B cell (primary cell): Measurements from ENCODE around the gene BSDC1. TPM values are rescaled to one million over a fixed set of nuclear protein-coding genes. Genes with fewer than 3 reads are reported as not detected.

Experiments used
- ATAC-seq: fragments of 200-7000 bp; cut with Tn5 transposase; one replicate; pipeline ENCODE4 v1.10.0; 2021; ENCODE audit warnings: low read depth, mild to moderate bottlenecking, moderate number of reproducible peaks, moderate library complexity
- CTCF ChIA-PET: fragments of 350-600 bp; sonication (Branson Sonifier 250); formaldehyde crosslinking; loops from one replicate; lab custom pipeline; 2021; ENCODE audit warnings: antibody characterized with exemption, inconsistent platforms; lab: Charles Lee
- POLR2A ChIA-PET: fragments of 350-600 bp; sonication (Branson Sonifier 250); formaldehyde crosslinking; loops from one replicate; lab custom pipeline; 2021; ENCODE audit warnings: antibody characterized with exemption; lab: Charles Lee
- DNase-seq: peaks from one replicate; pipeline ENCODE4 v3.0.0; 2013
- H2AFZ ChIP-seq: 2 replicates; pipeline ENCODE4 v1.6.1; 2012; ENCODE audit warnings: mild to moderate bottlenecking, low read depth, low read length; ENCODE audit not compliant: insufficient read depth, poor library complexity, severe bottlenecking
- H3K27ac ChIP-seq, 2 donors: 1 replicate in 1 of 2; 2 replicates in 1 of 2; pipeline ENCODE4 v1.5.1; 2012 to 2013; ENCODE audit warnings: low read length in 2 of 2, mild to moderate bottlenecking in 2 of 2, moderate library complexity in 1 of 2
- H3K27me3 ChIP-seq, 4 experiments: fragments of 200-600 bp in 1 of 4; sonication (generic) in 1 of 4; replicated peaks in 1 of 4; 1 replicate in 2 of 4; 2 replicates in 2 of 4; pipeline versions ENCODE4 v1.6.1 to v1.7.0; 2013 to 2016; ENCODE audit warnings: low read length in 3 of 4, mild to moderate bottlenecking in 2 of 4, mixed read lengths in 1 of 4, moderate library complexity in 1 of 4; ENCODE audit not compliant: insufficient read depth in 4 of 4, control insufficient read depth in 3 of 4; ENCODE audit errors: control extremely low read depth in 1 of 4
- H3K36me3 ChIP-seq, 2 experiments: replicated peaks in 1 of 2; 1 replicate in 1 of 2; 2 replicates in 1 of 2; pipeline versions ENCODE4 v1.6.1 to v1.7.1; 2013; ENCODE audit warnings: low read length in 1 of 2; ENCODE audit not compliant: insufficient read depth in 2 of 2, control insufficient read depth in 1 of 2; ENCODE audit errors: control extremely low read depth in 1 of 2, extremely low read depth in 1 of 2
- H3K4me1 ChIP-seq, 2 donors: fragments of 200-600 bp in 1 of 2; sonication (generic) in 1 of 2; 1 replicate in 1 of 2; 2 replicates in 1 of 2; pipeline versions ENCODE4 v1.5.1 to v1.6.1; 2013 to 2017; ENCODE audit warnings: low read length in 2 of 2; ENCODE audit not compliant: control insufficient read depth in 2 of 2, insufficient read depth in 2 of 2
- H3K4me2 ChIP-seq: replicated peaks from 2 replicates; pipeline ENCODE3; 2012; ENCODE audit warnings: mild to moderate bottlenecking, low read depth, low read length; ENCODE audit not compliant: poor library complexity, severe bottlenecking
- H3K4me3 ChIP-seq, 5 experiments: fragments of 200-600 bp in 1 of 5; sonication (generic) in 1 of 5; 1 replicate in 3 of 5; 2 replicates in 2 of 5; pipeline versions ENCODE4 v1.5.1 to v1.7.0; 2011 to 2016; ENCODE audit warnings: low read length in 4 of 5, mild to moderate bottlenecking in 4 of 5, low read depth in 2 of 5, control low read depth in 1 of 5, moderate library complexity in 1 of 5; ENCODE audit not compliant: insufficient read depth in 1 of 5; ENCODE audit errors: control extremely low read depth in 1 of 5, extremely low read depth in 1 of 5
- H3K79me2 ChIP-seq: fragments of 200-600 bp; sonication (generic); one replicate; pipeline ENCODE4 v1.6.0; 2016; ENCODE audit warnings: low read length; ENCODE audit not compliant: control insufficient read depth, insufficient read depth
- H3K9ac ChIP-seq: fragments of 200-600 bp; sonication (generic); 2 replicates; pipeline ENCODE4 v1.6.1; 2017; ENCODE audit warnings: mild to moderate bottlenecking, low read length, moderate library complexity
- H3K9me3 ChIP-seq, 3 donors: one replicate each; pipeline versions ENCODE4 v1.6.1 to v1.7.1; 2013; ENCODE audit warnings: low read length in 2 of 3; ENCODE audit not compliant: control insufficient read depth in 2 of 3, insufficient read depth in 1 of 3; ENCODE audit errors: control extremely low read depth in 1 of 3
- H4K20me1 ChIP-seq: 2 replicates; pipeline ENCODE4 v1.6.0; 2012; ENCODE audit warnings: mild to moderate bottlenecking, low read length; ENCODE audit not compliant: insufficient read depth, control insufficient read depth, poor library complexity, severe bottlenecking
- H3K27ac Mint-ChIP-seq: one replicate; pipeline ENCODE4 v1.8.0; 2021; ENCODE audit warnings: mixed read lengths
- H3K27me3 Mint-ChIP-seq: one replicate; pipeline ENCODE4 v1.8.0; 2021; ENCODE audit warnings: mixed read lengths
- H3K4me1 Mint-ChIP-seq: one replicate; pipeline ENCODE4 v1.8.0; 2021; ENCODE audit warnings: mixed read lengths
- H3K4me3 Mint-ChIP-seq: one replicate; pipeline ENCODE4 v1.8.0; 2021; ENCODE audit warnings: mixed read lengths
- H3K9me3 Mint-ChIP-seq: one replicate; pipeline ENCODE4 v1.8.0; 2022; ENCODE audit warnings: mixed read lengths; ENCODE audit not compliant: insufficient read depth
- CTCF ChIP-seq: fragments of 200-600 bp; IDR thresholded peaks from one replicate; pipeline ENCODE4 v1.8.0; 2022; ENCODE audit warnings: antibody characterized with exemption, mild to moderate bottlenecking
- EZH2 ChIP-seq: IDR thresholded peaks from 2 replicates; pipeline ENCODE4 v1.6.1; 2012; ENCODE audit warnings: borderline replicate concordance, low read depth, mild to moderate bottlenecking, moderate library complexity, low read length; ENCODE audit not compliant: insufficient read depth, poor library complexity, severe bottlenecking
- WGBS: methylation state at CpG from one replicate; pipeline ENCODE4 v1.1.5; 2013; ENCODE audit warnings: missing lambda C conversion rate; ENCODE audit not compliant: insufficient coverage; 5-methylcytosine and 5-hydroxymethylcytosine counted together
- intact Hi-C: fragments of 100-400 bp; cut with micrococcal nuclease; formaldehyde crosslinking; loops from one replicate; pipeline ENCODE4 v1.10.0; 2022
- polyA plus RNA-seq: library from polyadenylated mRNA; depleted of rRNA; stranded (reverse); fragments of >200 nt; gene quantifications from 2 replicates; pipeline ENCODE4 v1.2.3, GENCODE V29; 2012
- total RNA-seq, 2 donors: library from RNA; stranded (reverse); fragments of 120-200 nt in 1 of 2; gene quantifications; 1 replicate in 1 of 2; 2 replicates in 1 of 2; pipeline versions ENCODE4 v1.2.3 to v1.2.4, GENCODE V29; 2013 to 2022

BSDC1 gene
- total and polyA plus RNA-seq, 2 donors (not counting 1 experiment from before 2014, with no cell fraction given), result 54.5 to 117 TPM

GRCh38 chr1:32362474-32363313 lies 31.5 kb downstream of the BSDC1 start, which contains the start of the genes FAM229A and TSSK3:
Gene FAM229A (minus strand): TSS chr1:32362485. CDS start chr1:32362091, 394 bp downstream.
Gene TSSK3 (plus strand): TSS chr1:32362539. CDS start chr1:32362702, 163 bp downstream.
- Mint-ChIP-seq H3K9me3 (no peaks in the 10 kb centered on the region), H3K4me3 (peak within 1 kb of the TSS; percentile 78), H3K4me1 (peaks cover 29% of the 10 kb centered on the region), H3K27me3 (no peaks in the 10 kb centered on the region), H3K27ac (peak within 1 kb of the TSS; percentile 65)
- POLR2A ChIA-PET, result interaction anchor here (0.6 kb wide), 2 partner anchors 19 to 40 kb away, joined by 4 read pairs; no protein-coding TSS in a partner anchor
- CTCF ChIA-PET, result interaction anchor here (0.7 to 1.5 kb wide), 5 partner anchors 8 to 146 kb away, joined by 3 to 5 read pairs (median 4); partner anchors contain the start of gene MARCKSL1
- peaks cover 22 to 35% of the 10 kb centered on the region in 2 donors for H3K4me1 ChIP-seq
- peak within 1 kb of the TSS; percentile 94 for H3K4me2 ChIP-seq
- WGBS, result 86% methylated on average over 8 of the region's 17 CpGs
- no peaks in the 10 kb centered on the region for H3K79me2 ChIP-seq
- H4K20me1 ChIP-seq, result no peaks in the 10 kb centered on the region
- DNase-seq, result no peak
- H3K36me3 ChIP-seq, result peaks cover 2 to 22% of the 10 kb centered on the region in 2 experiments
- H3K27me3 ChIP-seq, result no peaks in the 10 kb centered on the region
- intact Hi-C loops, result no loop called here
- H2AFZ ChIP-seq, result peak within 1 kb of the TSS; percentile 53
- no peak for TF ChIP-seq CTCF
- TF ChIP-seq EZH2, result no peak
- no peak within 1 kb of the TSS for H3K27ac ChIP-seq
- H3K4me3 ChIP-seq, result peak within 1 kb of the TSS in 3 of 5 experiments; percentile 51 to 54 (median 54)
- no peak for ATAC-seq
- no peaks in the 10 kb centered on the region for H3K9me3 ChIP-seq
- H3K9ac ChIP-seq, result peak within 1 kb of the TSS; percentile 57
